Stimulated activated CD8-positive, alpha-beta memory T cell treated with anti-CD3 and anti-CD28 coated beads, Interleukin-12 subunit alpha, Interleukin-12 subunit beta, amount 100 ng/mL, for 24 hours (primary cell): ENCODE results near the gene DAPK1.
"Not testable (repeated sequence)": the region's sequence is repeated elsewhere in the genome, so short reads cannot be mapped to it uniquely, and the experiment has no call there.

ENCODE experiments used
- DNase-seq: peaks from one replicate; pipeline ENCODE4 v3.0.0-alpha.2; 2020; ENCODE audit errors: extremely low read depth

The DAPK1 gene

DNA sequence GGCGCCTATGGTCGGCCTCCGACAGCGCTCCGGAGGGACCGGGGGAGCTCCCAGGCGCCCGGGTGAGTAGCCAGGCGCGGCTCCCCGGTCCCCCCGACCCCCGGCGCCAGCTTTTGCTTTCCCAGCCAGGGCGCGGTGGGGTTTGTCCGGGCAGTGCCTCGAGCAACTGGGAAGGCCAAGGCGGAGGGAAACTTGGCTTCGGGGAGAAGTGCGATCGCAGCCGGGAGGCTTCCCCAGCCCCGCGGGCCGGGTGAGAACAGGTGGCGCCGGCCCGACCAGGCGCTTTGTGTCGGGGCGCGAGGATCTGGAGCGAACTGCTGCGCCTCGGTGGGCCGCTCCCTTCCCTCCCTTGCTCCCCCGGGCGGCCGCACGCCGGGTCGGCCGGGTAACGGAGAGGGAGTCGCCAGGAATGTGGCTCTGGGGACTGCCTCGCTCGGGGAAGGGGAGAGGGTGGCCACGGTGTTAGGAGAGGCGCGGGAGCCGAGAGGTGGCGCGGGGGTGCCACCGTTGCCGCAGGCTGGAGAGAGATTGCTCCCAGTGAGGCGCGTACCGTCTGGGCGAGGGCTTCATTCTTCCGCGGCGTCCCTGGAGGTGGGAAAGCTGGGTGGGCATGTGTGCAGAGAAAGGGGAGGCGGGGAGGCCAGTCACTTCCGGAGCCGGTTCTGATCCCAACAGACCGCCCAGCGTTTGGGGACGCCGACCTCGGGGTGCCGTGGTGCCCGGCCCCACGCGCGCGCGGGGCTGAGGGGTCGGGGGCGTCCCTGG lies 561 bp downstream of the DAPK1 start:
- no peak for DNase-seq

DNA sequence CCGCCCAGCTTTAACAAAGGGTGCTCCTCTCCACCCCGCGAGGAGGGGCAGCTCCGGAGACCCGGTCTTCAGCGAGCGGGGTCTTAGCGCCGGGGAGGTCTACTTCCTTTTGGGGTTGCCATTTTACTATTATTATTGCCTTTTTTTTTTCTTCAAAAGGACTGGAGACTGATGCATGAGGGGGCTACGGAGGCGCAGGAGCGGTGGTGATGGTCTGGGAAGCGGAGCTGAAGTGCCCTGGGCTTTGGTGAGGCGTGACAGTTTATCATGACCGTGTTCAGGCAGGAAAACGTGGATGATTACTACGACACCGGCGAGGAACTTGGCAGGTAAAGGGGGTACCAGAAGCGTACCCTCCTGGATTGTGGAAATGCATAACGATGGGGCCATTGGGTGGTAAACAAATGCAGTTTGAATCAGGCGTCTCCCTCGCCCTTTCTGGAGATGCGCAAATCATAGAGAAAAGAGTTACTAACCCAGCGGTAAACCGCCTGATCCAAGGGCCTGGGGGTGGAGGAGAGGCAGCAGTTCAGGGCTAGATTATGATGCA lies 1.2 kb downstream of the DAPK1 start:
- DNase-seq = no peak

DNA sequence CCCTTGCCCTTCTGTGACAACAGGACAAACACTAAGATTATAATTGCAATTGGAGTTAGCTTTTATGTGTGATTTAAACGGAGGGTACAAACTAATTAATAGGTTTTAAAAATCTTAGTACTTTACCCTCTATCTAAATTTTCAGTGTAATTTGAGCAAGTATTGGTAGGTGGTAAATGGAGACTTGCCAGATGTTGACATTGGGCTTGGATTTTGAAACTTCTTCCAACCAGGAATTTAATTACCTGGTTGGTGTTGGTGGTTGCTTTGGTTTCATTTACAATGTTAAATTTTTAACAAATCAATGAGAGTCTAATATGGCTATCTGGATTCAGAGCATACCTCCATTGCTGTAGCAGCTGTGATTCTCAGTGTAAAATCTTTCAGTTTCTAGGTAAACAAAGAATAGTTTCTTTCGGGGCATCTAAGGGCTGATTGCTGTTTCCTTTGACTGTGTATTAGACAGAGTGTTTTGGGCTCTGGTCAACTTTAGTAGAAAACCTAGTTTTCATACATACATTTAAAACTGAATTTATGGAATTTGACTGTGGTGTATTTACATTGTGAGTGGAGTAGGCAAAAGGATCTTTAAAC lies 1.9 kb downstream of the DAPK1 start:
- no peak for DNase-seq

DNA sequence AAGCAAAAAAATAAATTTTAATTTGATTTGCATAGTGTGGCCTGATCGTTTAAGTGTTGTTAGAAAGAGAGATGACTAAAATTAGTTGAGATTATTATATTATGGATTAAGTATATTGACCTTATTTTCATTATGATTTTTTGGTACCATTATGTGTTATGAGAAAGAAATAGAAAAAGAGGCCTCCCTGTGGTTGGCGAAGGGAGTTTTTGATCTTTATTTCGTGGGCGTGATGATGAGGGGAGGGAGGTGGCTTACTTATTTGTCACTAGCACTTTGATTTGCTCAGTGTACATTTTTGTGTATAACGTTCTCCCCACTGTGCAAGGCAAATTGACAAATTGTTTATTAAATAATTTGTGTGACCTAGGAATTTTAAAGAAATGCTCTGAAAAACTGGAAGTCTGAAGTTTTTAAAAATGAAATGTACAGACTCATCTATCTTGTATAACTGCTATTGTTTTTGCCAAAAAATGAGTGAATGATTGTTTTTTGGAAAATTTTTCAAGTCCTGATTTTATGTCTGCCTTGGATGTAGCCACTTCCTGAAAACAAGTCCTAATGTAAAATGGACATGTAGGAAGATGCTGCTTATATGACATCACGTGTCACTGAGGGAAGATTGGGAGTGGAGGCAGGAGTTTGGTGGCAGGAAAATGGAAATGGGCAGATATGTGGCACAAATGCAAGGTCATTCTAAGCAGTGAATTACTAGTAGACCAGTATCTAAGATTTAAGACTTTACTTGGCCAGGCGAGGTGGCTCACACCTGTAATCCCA lies 3.0 kb downstream of the DAPK1 start:
- no peak for DNase-seq

DNA sequence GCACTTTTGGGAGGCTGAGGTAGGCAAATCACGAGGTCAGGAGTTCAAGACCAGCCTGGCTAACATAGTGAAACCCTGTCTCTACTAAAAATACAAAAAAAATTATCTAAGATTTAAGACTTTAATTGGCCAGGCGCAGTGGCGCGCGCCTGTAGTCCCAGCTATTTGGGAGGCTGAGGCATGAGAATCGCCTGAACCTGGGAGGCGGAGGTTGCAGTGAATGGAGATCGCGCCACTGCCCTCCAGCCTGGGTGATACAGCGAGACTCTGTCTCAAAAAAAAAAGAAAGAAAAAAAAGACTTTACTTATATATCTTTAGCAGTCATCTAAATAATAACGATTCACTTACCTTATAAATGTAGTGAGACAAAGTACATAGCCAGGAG lies 3.6 kb downstream of the DAPK1 start:
- DNase-seq = not testable (repeated sequence)

DNA sequence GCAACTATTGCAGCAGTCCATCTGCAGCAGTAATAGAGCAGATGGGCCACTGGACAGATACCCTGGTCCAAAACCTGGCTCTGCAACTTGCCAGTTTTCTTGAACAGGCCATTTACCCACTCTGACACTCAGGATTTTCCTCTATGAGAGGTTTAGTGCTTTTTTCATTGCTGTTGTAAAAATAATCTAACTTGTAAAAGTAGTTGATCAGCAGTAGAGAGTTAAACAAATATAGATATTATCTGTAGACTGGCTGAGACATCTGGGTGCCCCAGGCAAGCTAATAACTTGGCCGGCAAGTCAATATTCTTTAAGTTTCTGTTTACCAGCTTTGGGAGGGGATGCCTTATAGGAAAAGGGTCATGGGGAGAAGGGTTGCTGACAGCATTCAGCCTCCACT lies 4.1 kb downstream of the DAPK1 start:
- DNase-seq = no peak

DNA sequence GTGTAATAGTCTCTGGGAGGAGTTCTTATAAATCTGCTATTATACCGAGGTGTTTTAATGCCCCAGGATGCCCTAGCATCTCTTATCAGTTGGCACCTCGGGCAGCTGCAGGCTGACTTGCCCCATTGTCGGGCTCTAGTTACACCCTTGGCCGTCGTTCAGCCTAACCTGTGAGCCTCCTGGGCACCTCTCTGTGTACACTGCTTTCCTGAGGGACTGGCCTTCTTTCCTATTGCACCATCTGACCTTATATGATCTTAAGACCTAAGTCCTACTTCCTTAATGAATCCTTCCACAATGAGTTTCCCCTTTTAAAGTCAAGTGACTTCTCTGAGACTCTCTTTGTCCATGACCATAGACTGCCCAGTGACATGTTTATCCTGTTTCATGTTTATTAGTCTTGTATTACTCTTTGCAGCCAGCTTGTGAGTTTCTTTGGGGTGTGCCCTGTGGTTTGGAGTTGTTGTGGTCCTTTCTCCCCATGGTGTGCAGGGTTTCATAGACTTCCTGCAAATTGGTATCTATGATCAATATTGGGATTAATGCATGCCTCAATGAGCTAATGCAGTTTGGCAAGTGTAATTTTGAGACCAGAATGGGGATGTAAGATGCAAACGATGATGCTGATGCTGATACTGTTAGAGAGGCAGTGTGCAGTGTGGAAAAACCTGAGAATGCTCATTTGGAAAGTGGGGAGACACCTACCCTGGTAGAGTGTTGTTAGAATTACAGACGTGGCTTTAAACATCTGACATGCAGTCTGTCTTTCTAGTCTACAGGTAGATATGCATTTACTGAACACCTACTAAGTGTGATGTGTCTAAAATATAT lies 4.9 kb downstream of the DAPK1 start:
- no peak for DNase-seq

DNA sequence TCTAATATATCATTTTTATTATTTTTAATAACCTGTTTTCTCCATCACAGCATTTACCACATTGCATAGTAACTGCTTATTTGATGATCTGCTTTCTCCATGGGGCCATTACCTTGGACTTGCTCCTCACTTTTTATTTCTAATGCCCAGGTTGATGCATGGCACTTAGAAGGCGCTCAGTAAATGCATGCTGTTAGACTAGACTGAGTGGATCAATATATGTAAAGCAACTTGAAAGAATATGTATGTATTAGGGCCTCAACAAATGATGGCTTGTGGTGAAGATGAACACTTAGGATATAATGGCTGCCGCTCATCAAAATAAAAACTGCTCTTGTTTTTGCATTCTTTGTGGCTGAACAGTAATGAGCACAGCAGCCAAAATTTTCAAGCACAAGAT lies 5.8 kb downstream of the DAPK1 start:
- no peak for DNase-seq

DNA sequence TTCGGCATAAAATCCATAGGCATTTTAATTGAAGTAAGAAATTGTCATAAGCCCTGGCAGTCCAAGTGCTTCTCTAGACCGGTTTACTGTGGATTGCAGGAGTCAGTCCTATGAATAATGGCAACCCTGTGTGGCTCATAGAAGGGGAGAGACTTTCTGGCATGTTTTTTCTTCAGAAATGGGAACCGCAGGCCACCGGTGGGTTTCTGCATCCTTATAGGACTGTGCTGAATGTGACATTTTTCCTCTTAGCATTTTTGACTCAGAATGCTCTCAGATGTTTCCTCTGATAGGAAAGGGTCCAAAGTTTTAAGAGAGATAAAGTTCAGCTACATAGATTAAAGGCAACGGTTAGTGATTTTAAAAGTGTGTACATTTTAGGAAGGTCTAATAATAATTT lies 6.3 kb downstream of the DAPK1 start:
- no peak for DNase-seq

DNA sequence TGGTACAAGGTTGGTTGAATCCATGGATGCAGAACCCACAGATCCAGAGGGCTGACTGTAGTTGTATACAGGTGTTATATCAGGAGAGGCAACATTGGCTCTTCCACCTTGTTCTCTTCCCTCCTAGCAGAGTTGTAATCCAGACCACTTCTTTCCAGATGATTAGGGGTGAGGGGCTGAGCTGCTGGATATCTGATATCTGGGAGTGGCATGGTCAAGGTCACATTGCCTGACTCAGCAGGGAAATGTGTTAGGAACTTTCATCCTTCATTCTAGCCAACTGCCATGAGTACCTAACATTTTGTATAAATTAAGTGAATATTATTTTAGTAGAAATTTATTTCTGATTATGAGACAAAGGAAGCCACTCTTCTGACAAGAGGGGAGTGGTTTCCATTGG lies 7.3 kb downstream of the DAPK1 start:
- DNase-seq = no peak

DNA sequence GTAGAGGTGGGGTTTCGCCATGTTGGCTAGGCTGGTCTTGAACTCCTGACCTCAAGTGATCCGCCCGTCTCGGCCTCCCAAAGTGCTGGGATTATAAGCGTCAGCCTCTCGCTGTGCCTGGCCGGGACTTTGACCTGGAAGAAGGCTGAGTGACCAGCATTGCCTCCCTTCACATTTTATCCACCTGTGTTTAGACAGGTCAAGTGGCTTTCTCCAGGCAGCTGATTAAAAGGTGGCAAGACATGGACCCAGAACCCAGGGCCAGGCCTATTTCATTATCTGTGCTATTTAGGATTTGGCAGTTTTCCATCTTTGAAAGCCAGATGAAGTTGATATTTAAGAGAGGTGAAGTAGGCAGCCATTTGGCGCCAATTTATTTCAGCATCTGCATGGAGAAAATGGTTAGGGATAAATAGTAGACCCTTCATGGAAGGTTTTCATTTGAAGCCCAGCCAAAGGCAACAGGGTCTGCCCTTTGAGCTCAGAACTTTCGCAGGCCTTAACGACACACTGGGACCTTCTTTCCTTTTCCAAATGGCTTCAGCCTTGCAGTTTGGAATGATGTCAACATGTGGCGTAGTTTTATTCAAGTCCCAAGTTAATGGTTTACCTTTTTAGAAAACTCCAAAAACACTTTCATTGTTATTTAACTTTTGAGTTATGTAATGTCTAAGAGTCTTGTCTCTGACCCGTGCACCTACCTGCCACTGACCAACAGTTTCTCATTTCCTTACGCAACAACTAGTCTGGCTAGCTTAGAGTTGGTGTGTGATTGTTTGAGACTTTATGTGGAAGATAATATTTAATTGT lies 8.4 kb downstream of the DAPK1 start:
- DNase-seq = no peak

DNA sequence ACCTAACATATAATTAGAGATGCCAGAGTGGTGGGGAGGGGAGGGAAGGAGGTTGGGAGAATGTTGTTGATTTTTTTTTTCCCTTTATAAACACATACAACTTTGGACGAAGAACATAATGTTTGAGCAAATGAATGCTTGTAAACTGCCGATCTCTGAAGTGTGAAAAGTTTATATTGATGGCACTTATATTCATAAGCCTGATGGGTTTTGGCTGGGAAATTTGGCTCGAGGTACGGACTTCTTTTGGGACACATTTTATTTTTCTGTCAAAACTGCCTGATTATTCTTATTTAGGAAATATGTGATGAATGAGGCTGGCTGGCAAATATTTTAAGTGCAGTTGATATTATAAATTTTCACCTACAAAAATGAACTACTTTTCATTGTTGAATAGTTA lies 9.9 kb downstream of the DAPK1 start:
- no peak for DNase-seq

DNA sequence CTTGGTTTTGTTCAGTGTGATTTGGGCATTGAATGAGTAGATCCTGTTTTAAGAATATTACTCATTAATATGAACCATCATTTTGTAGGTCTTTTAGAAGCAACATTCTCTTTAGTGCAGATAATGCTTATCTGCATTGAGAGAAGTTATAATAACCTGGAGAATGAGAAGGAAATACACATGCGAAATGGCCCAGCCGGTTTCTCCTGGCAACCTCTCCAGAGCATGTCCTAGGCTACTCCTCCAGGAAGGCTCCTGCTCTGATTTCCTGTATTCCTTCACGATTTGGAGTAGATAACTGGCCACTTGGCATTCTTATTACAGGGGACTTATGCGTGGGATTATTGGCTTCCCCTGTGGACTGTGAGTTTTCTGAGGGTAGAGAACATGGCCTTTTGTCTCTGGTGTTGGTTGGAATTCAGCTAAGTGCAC lies 12.6 kb downstream of the DAPK1 start:
- no peak for DNase-seq

DNA sequence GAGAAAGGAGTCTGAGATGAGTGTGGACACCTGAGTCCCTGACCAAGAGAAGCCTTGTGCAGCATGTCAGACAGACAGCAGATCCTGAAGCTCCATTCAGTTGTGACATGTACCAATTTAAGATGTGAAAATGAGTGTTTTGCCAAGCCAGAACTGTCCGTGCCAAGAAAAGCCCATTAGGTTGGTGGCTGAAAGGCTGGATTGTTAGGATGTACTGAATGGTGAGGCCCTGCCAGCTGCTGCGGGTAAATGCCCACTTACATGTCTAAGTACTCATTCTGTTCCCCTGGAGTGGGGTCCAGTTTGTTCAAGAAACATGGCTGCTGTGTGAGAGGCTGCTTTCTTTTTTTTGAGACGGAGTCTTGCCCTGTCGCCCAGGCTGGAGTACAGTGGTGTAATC lies 14.6 kb downstream of the DAPK1 start:
- DNase-seq = no peak

DNA sequence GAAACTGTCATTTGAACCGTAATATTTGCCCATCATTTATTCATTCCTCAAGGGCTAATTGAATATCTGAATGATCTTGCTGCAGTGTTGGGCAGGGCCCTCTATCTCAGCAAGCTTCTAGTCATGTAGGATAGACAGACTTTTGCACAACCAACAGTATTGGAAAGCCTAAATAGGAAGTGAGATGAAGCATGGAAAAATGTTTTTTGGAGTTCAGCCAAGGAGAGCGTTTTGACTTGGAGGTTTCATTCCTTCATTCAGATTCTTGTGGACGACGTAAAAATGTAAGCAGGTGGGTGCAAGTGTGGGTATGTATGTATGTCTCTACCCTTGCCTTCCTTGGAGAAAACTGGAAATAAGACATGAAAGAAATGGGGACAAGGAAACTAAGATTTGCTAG lies 15.5 kb downstream of the DAPK1 start:
- DNase-seq = no peak

DNA sequence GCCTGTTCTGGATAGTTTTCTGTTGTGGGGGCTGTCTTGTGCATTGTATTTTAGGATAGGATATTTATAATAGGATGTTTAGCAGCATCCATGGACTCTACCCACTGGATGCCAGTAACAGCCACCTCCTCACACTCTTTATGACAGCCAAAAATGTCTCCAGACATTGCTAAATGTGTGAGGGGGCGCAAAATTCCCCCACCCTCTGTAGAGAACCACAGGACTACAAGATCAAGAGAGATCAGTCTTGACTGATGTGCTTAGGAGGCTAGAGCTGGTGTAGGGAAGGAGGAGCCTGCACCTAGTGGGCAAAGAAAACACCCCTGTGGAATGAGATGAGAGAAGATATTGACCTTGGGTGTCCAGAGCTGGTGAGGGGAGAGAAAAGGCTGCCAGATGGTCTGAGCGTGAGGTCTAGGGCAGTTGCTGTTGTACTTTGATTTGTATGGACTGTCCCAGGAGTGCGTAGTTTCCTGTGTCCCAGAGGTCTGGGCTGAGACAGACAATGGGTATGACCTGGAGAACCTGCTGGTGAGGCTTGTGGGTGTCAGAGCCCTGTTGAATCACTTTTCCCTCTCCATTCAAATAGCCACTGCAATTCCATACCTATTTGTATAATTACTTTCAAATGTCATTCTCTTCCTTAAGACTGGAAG lies 16.3 kb downstream of the DAPK1 start:
- no peak for DNase-seq

DNA sequence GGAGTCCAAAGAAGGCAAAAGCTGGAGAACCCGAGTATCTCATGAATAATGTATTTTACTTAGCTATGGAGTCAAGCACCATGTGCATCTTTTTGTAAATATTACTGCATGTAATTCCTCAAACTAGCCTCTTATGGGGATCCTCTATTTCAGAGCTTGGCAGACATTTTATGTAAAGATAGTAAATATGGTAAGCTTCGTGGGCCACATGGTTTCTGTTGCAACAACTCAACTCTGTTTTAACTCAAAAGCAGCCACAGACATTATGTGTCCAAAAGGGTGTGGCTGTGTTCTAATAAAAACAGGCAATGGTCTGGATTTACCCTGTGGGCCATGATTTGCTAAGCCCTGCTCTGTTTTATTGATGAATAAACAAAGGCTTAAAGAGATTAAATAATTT lies 17.3 kb downstream of the DAPK1 start:
- no peak for DNase-seq

DNA sequence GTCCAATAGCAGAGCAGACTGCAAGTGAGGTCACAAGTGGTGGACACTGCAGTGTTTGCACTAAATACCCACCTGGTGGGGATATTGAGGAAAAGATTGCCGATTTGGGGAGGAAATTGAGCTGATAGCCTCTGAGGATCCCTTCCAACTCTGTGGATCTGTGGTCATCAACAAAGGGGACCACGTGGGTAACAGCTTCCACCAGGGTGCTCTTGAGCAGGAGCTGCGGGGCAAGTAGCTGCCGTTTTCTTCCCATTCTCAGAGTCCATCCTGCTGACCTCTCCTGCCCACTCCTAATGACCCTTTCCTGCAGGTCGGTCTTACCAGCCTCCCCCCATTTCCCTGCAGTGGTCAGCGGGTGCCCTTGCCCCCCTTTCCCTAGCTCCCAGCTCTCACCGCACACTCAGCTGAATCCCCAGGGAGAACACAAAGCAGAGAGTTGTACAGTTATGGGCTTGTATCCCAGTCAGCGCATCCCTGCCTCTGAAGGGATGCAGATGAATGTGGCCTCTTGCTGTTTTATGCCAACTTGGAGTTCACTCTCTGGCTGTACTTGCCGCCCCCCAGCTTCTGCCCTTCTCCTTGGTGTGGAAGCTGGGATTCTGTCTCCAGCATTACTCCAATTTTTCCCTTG lies 18.0 kb downstream of the DAPK1 start:
- DNase-seq = no peak

DNA sequence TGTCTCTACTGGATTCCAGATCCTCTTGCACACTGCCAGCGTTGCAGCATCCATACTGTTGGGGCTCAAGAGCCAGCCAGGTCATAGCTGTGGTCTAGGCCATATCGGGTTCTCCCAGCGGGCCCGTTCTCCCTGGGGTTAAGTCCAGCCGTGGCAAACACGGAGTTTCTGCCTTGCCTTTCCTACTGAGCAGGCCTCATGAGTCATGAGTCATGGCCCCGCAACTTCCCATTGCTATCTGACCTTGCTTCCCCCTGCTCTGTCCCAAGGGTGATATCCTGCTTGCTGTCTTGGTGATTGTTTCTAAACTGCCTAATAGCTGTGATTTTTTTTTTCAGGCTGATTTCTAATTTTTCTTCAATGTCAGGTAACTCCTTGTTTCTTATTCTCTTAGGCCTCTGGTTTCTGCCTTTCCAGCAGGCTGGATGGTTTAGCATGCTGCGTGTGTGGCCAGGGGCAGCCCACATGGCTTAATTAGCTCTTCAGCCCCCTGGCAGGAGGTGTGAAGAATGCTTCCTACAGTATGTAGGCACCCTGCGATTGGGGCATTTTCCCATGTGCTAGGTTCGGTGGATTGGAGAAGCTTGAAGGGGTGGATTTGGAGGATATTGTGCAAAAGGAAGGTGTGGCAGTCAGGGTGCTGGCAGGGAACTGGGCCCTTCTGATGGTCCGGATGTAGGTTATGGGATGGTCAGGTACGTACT lies 18.7 kb downstream of the DAPK1 start:
- no peak for DNase-seq
